Lower leg skin (tissue), 3 donors: ENCODE results near the gene RASSF4.

Source experiments
- CTCF ChIP-seq, 3 donors: fragments of 450-650 bp; IDR thresholded peaks; one replicate each; pipeline ENCODE4 v1.5.1; 2016; ENCODE audit warnings: antibody characterized with exemption in 3 of 3, mild to moderate bottlenecking in 3 of 3, moderate library complexity in 2 of 3
- POLR2A ChIP-seq, 2 donors: fragments of 450-650 bp; IDR thresholded peaks; one replicate each; pipeline ENCODE4 v1.6.1; 2016 to 2017; ENCODE audit warnings: antibody characterized with exemption in 2 of 2, mild to moderate bottlenecking in 1 of 2, moderate library complexity in 1 of 2

- TF ChIP-seq POLR2A (IDR thresholded peaks at IDR 0.05), result no peak
- TF ChIP-seq CTCF (IDR thresholded peaks at IDR 0.05), result no peak
Measured at GRCh38 chr10:44965104-44965503, 5.5 kb downstream of the RASSF4 start.
